CD4-positive, alpha-beta T cell treated with Interleukin-15 for 4 hours (primary cell): ENCODE results near the gene NPSR1.
A peak's percentile ranks its signal among the peaks of the same experiment; 100 is the strongest.
"Not testable (repeated sequence)": the region's sequence is repeated elsewhere in the genome, so short reads cannot be mapped to it uniquely, and the experiment has no call there.

Experiments
- DNase-seq: peaks from one replicate; pipeline ENCODE4 v3.0.0-alpha.2; 2020; ENCODE audit warnings: low spot score

NPSR1 gene

DNA sequence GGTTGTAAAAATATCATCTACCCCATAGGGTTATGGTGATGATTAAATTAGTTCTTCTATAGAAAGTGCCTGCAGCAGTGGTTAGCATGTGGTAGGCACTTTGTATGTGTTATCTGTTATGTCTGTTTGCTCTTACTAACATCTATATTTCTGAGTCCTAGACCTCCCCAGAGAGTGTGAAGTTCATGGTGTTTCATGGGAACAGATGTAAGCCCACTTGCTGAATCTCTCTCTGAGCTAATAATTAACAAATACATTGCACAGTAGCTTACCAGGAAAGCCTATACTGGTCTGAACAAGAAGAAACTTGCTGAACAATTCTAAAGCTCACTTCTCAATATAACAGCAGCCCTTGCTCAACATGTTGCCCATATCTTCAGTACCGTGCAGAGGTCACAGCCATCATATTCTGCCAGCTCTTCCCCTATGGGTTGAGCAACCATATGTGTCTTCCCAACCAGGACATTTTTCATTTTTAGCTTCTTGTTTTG, 100.1 kb downstream of the NPSR1 start:
- no peak for DNase-seq

- no peak for DNase-seq
These were observed 101.6 kb downstream of the NPSR1 start for GRCh38 chr7:34759477-34760125.

GRCh38 chr7:34760271-34760670, 102.3 kb downstream of the NPSR1 start:
- DNase-seq: no peak

GRCh38 chr7:34761206-34761605, 103.2 kb downstream of the NPSR1 start:
- DNase-seq: no peak

- no peak for DNase-seq
These were observed 103.6 kb downstream of the NPSR1 start for GRCh38 chr7:34761627-34762026.

- DNase-seq: no peak
These were observed 104.7 kb downstream of the NPSR1 start for GRCh38 chr7:34762764-34763163.

DNA sequence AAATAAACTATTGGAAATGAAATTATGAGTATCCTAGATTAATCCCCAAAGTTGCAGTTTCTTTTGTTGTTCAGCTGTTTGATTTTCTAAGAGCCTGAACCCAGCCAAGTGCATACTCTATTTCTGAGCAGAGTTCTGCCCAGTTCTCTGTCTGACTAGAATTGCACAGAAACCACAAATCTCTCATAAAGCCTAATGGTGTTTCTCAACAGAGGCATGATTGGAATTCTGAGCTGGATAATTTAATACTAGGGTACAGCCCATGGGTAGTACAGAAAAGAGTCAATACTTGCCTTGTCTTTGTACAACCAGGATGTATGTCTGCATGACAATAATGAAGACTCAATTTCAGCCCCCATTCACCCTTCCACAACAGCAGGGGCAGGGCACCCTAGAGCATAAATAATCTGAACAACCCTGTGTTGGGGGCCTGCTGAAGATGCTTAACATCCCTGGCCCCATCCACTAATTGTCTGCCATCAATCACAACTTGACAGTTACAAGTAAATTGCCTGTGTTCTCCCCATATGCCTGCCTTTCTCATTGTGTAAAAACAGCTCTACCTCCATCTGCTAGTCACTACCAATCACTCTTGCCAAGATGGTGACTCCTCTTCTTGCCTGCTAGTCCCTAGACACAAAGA, 114.4 kb downstream of the NPSR1 start:
- DNase-seq: no peak

GRCh38 chr7:34776748-34777358, 118.8 kb downstream of the NPSR1 start:
- no peak for DNase-seq

DNA sequence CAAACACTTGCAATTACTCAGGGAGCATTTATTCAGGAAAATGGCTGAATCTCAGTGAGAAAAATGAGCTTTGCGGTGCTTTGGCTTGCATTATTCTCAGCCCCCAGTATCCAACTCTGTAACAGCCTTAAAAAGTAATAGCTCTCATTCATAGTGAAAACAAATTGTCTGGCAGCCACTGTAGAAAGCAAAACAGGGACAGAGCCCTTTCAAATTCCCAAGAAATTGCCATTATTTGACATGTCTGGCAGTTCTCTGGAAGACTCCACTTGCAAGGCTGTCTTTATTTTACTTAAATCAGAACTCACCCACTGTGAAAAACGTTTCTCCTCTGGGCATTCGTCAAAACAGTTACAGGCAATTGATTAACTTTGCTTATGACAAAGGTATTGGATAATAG, 122.5 kb downstream of the NPSR1 start:
- DNase-seq: no peak

DNA sequence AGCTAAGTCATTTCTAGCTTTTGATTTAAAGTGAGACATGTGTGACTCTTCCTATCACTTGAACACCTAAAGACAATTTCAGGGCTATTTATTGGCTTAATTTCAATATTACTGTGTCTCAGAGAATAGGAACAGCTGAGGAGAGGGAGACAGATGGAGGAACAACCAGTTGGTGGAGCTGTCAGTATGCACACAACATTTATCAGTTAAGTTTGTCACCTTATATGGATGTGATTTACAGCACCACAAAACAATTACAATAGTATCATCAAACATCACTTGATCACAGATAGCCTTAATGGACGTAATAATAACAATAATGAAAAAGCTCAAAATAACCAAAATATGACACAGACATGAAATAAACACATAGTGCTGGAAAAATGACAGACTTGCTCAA, 129.6 kb downstream of the NPSR1 start:
- no peak for DNase-seq

GRCh38 chr7:34806831-34807230, 148.8 kb downstream of the NPSR1 start:
- DNase-seq: no peak

GRCh38 chr7:34807548-34808340, 149.7 kb downstream of the NPSR1 start:
- no peak for DNase-seq

GRCh38 chr7:34814203-34814842, 156.3 kb downstream of the NPSR1 start:
- not testable (repeated sequence) for DNase-seq

GRCh38 chr7:34821932-34822558, 164.0 kb downstream of the NPSR1 start:
- DNase-seq: no peak

DNA sequence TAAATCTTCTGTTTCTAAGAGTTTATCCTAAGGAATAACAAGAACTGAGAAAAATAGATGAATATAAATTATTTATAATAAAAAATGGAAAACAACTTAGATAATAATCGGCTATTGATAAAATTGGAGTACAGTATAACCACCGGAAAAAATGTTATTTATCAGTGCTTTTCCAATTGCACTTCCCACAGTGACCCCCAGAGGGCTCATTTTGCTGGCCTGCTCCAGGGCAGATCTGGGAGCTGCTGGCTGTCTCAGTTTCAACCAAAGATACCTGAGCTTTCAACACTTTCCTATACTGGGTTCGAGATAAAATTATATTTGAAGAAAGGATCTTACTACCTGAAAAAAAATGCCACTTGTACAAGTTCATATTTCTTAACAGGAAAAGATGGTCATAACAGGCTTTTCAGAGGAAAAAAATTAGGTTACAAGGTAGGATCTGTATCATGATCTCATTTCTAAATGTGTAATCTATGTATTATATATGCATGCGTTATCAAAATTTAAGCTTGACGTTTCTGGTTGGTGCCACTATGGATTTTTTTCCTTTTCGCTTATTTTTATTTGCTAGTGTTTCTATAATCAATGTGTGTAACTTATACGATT, 165.7 kb downstream of the NPSR1 start:
- DNase-seq: peak; percentile 63

DNA sequence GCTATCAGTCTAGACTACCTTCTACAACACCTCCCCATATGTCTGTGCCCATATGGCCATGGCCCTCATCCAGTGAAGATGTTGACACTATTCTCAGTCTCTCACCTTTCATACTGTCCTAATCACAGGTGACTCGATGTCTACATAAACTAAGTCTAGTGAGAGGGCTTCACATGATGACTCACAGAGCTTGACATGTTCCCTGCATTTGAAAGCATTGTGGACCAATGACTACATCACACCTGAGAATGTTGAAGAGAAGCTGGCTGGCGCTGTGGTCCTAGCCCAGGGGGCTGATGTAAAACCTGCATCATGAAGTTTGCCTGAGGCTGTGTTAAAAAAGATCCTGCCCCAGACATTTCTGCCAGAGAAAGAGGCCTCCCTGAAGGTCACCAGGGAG, 167.2 kb downstream of the NPSR1 start:
- no peak for DNase-seq

GRCh38 chr7:34830390-34830789, 172.4 kb downstream of the NPSR1 start:
- no peak for DNase-seq

GRCh38 chr7:34831436-34831835, 173.4 kb downstream of the NPSR1 start:
- DNase-seq: no peak

- no peak for DNase-seq
These were observed 174.0 kb downstream of the NPSR1 start for GRCh38 chr7:34832020-34832419.

DNA sequence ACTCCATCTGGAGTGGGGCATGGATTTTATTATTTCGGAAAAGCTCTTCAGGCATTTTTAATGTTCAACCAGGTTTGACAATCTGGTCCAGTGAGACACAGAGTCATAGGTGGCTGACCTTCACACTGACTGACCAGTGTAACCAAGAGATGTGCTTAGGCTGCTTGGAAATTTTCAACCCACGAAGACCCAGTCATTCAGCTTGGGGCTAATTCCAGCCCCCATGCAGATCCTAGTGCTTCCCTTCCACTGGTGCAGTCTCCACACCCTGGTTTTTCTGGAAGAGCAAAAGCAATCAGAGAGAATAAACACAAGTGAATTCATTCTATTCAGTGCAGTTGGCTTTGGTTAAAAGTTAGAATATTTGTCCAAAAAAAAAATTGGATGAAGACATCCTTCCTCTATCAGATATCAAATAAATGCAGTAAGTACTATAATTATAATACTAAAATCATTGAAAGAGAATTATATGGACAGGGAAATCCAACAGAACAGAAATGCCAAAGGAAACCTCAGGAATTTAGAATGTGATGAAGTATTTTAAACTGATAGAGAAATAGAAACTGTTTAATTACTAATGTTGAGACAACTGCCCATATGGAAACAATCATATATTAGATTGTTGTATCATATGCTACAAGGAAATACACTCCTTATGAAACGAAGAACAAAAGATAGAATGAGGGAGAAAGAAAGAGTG, 178.0 kb downstream of the NPSR1 start:
- no peak for DNase-seq

- DNase-seq: no peak
These were observed 179.3 kb downstream of the NPSR1 start for GRCh38 chr7:34837316-34837715.
